ENCODE results near the gene PHKB.

The PHKB gene

DNA sequence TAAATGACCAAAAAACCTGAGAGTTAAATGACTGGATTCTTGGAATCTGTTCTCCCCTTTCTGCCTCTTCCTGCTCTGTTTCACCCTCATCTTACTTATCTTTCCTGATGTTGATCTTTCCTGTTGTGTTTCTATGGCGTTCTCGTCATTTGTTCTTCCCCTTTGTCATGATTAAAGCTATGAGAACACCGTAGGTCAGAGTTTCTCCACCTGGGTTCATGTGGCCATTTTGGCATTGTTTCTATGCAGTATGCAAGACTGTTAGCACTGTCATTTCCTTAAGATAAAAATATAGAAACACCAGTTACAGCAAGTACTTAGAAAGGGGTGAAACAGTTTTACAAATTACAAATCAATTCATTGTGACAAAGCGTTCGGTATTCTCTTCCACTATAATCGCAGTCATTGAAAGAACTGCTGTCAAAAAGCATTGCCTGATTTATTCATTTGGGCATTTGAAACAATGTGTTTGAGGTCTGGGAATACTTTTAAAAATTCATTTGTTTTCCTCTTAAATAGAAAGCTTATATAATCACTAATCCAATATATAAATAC, 166.0 kb downstream of the PHKB start:
- TF ChIP-seq POLR2AphosphoS5 (IDR thresholded peaks at IDR 0.05; ENCODE audit: low read depth, low read length) (no peak), TAF1 (IDR thresholded peaks at IDR 0.05; ENCODE audit: borderline replicate concordance, insufficient read depth, low read length) (no peak), FOXP2 (optimal IDR thresholded peaks at IDR 0.05; ENCODE audit: borderline replicate concordance, extremely low read depth, extremely low read length, insufficient read depth) (no peak), SIN3A (IDR thresholded peaks at IDR 0.05; ENCODE audit: borderline replicate concordance, insufficient read depth, low read length) (no peak)
- TF ChIP-seq, protein P1, sequence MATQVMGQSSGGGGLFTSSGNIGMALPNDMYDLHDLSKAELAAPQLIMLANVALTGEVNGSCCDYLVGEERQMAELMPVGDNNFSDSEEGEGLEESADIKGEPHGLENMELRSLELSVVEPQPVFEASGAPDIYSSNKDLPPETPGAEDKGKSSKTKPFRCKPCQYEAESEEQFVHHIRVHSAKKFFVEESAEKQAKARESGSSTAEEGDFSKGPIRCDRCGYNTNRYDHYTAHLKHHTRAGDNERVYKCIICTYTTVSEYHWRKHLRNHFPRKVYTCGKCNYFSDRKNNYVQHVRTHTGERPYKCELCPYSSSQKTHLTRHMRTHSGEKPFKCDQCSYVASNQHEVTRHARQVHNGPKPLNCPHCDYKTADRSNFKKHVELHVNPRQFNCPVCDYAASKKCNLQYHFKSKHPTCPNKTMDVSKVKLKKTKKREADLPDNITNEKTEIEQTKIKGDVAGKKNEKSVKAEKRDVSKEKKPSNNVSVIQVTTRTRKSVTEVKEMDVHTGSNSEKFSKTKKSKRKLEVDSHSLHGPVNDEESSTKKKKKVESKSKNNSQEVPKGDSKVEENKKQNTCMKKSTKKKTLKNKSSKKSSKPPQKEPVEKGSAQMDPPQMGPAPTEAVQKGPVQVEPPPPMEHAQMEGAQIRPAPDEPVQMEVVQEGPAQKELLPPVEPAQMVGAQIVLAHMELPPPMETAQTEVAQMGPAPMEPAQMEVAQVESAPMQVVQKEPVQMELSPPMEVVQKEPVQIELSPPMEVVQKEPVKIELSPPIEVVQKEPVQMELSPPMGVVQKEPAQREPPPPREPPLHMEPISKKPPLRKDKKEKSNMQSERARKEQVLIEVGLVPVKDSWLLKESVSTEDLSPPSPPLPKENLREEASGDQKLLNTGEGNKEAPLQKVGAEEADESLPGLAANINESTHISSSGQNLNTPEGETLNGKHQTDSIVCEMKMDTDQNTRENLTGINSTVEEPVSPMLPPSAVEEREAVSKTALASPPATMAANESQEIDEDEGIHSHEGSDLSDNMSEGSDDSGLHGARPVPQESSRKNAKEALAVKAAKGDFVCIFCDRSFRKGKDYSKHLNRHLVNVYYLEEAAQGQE (IDR thresholded peaks at IDR 0.05; ENCODE audit: insufficient read depth in 1 of 2, low read depth in 2 of 2, low read length in 2 of 2) = no peak

DNA sequence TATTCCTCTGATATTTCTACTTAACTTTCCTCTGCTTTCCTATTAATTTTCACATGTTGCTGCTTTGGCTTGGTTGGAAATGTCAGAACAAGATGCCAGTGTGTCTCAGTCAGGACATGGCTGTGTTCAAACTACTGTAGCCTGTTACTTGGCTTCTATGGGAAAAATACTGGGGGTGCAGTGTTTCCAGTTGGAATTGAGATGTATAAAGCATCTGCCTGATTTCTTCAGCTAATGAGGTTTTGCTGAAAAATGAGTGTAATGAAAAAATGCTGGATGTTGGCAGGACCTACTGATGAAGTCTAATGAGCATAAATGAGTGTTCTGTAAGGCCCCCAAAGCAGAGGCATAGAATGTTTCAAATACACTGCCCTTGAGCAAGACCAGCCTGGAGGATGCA, 166.6 kb downstream of the PHKB start:
- no peak for TF ChIP-seq FOXP2 (optimal IDR thresholded peaks at IDR 0.05; ENCODE audit: borderline replicate concordance, extremely low read depth, extremely low read length, insufficient read depth)
- TF ChIP-seq POLR2AphosphoS5 (IDR thresholded peaks at IDR 0.05; ENCODE audit: low read depth, low read length) = no peak
- TF ChIP-seq SIN3A (IDR thresholded peaks at IDR 0.05; ENCODE audit: borderline replicate concordance, insufficient read depth, low read length) = no peak
- TF ChIP-seq, protein P1 (IDR thresholded peaks at IDR 0.05; ENCODE audit: insufficient read depth in 1 of 2, low read depth in 2 of 2, low read length in 2 of 2) = no peak
- no peak for TF ChIP-seq TAF1 (IDR thresholded peaks at IDR 0.05; ENCODE audit: borderline replicate concordance, insufficient read depth, low read length)

DNA sequence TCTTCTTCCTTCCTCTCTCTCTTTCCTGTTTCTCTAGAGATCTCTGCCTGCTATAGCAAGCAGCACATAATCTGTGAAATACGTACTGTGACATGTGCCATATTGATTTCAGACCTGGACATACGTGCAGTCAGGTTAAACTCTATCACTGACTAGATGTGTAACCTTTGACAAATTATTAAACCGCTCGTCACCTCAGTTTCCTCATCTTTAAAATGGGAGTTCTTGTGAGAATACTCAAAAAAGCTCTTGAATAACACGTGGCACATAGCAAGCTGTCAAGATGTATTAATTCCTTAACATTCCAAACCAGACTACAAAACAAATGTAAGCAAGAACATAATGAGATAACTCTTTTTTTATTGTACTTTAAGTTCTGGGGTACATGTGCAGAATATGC, 170.0 kb downstream of the PHKB start:
- TF ChIP-seq TAF1 (IDR thresholded peaks at IDR 0.05; ENCODE audit: borderline replicate concordance, insufficient read depth, low read length) (no peak), POLR2AphosphoS5 (IDR thresholded peaks at IDR 0.05; ENCODE audit: low read depth, low read length) (no peak), SIN3A (IDR thresholded peaks at IDR 0.05; ENCODE audit: borderline replicate concordance, insufficient read depth, low read length) (no peak), FOXP2 (optimal IDR thresholded peaks at IDR 0.05; ENCODE audit: borderline replicate concordance, extremely low read depth, extremely low read length, insufficient read depth) (no peak)
- TF ChIP-seq, protein P1 (IDR thresholded peaks at IDR 0.05; ENCODE audit: insufficient read depth in 1 of 2, low read depth in 2 of 2, low read length in 2 of 2) = no peak

DNA sequence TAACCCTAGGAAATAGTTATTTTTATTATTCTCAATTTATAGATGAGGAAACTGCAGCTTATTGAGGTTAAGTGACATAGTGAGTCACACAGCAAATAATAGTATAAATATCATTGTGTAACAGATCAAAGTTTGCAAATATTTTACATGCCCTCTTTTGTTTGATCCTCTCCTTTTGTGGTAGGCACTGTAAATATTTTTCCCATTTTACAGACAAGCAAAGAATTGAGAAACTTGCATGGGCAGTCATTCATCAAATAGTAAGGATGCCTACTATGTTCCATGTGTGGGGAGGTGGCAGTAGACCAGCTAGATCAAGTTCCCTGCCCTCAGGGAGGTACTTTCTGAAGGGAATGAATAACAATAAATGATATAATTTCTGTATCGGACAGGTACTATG, 173.0 kb downstream of the PHKB start:
- TF ChIP-seq, protein P1 (IDR thresholded peaks at IDR 0.05; ENCODE audit: insufficient read depth in 1 of 2, low read depth in 2 of 2, low read length in 2 of 2) = no peak
- TF ChIP-seq POLR2AphosphoS5 (IDR thresholded peaks at IDR 0.05; ENCODE audit: low read depth, low read length) (no peak), TAF1 (IDR thresholded peaks at IDR 0.05; ENCODE audit: borderline replicate concordance, insufficient read depth, low read length) (no peak), SIN3A (IDR thresholded peaks at IDR 0.05; ENCODE audit: borderline replicate concordance, insufficient read depth, low read length) (no peak), FOXP2 (optimal IDR thresholded peaks at IDR 0.05; ENCODE audit: borderline replicate concordance, extremely low read depth, extremely low read length, insufficient read depth) (no peak)

All from PFSK-1 (cell line).